ENCODE measurements around the gene VWA5B1.

VWA5B1 gene

GRCh38 chr1:20368866-20369470 is 78.3 kb downstream of the VWA5B1 start:
- FAIRE-seq = no peak

DNA sequence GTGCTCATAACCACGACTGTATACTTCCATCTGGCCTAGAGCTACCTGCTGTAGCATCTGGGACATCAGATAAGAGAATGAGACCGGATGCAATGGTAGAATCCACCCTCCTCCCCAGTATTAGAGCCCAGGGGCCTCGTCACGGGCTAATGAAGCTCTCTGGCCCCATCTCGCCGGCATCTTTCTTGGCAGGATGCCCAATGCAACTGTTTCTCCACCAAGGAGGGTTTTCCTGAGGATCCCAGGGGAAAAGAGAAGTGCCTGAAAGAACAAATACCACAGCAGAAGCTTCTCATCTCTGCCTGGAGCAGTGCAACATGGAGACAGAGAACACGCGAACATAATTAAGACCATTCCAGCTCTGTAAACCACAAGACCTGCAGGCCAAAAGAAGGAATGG is 80.0 kb downstream of the VWA5B1 start:
- FAIRE-seq = no peak

GRCh38 chr1:20371411-20371810 is 80.7 kb downstream of the VWA5B1 start:
- FAIRE-seq = no peak

- FAIRE-seq = no peak
These were observed 81.2 kb downstream of the VWA5B1 start for GRCh38 chr1:20371883-20372282.

GRCh38 chr1:20372676-20373075 is 82.0 kb downstream of the VWA5B1 start:
- FAIRE-seq = no peak

GRCh38 chr1:20373286-20373685 is 82.6 kb downstream of the VWA5B1 start:
- FAIRE-seq = no peak

GRCh38 chr1:20373764-20374163 is 83.1 kb downstream of the VWA5B1 start:
- no peak for FAIRE-seq

DNA sequence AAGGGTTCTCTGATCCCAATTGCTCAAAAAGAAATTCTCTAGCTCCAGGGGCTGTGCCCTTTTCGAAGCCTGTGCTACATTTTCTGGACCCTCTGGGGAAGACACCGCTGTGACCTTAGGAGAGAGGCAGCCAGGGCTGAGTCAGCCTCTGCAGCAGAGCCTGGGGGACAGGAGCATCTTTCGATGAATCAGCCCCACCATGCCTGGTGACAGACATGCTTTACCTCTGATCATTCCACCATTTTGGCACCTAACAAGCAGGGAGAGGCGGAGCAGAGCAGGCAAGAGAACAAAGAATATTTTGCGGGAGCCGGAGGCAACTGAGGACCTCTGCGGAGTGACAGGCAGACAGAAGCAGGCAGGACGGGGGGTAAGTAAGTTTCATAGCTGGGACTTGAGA is 84.9 kb downstream of the VWA5B1 start:
- FAIRE-seq = no peak

DNA sequence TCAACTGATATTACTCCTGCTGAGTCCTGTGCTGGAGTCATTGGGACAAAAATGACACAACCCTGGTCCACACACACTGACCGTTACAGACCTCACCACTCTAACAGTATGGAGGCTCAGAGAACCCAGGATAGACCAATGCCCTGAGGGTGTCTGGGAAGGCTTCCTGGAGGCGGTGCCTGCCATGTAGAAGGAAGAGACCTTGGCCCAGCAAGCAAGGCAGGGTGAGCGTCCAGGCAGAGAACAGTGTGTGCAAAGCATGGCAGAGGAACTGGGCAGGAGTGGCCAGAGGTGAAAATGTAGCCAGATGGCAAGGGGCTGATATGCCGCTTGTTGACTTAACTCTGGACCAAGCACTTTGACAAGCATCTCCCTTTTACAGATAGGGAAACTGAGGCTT is 85.5 kb downstream of the VWA5B1 start:
- no peak for FAIRE-seq

DNA sequence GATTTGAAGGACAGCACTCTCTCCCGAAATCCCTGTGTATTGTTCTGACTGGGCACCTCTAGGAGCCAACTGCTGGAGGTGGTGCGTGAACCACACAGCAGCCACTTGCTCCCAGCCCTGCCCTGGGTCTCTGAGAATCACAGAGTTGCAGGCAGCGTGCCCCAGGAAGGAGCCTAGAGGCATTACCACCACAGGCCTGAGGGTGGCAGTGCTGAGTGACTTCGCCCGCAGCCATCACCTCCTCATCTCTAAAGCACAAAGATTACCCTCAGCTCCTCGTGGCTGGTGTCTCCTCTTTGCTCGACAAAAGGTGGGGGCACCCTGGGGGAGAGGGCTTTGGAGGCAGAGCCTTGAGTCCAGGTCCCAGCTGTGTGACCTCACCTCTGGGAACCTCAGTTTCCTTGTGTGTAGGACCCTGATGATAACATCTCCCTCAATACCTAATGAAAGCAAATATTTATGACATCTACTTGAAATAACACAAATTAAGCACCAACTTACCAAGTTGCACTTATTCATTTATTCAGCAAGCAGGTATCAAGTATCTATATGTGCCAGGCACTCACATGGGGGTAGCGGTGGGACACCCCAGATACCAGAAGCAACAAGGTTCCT is 86.3 kb downstream of the VWA5B1 start:
- no peak for FAIRE-seq

GRCh38 chr1:20377516-20378270 is 87.0 kb downstream of the VWA5B1 start:
- FAIRE-seq = no peak

DNA sequence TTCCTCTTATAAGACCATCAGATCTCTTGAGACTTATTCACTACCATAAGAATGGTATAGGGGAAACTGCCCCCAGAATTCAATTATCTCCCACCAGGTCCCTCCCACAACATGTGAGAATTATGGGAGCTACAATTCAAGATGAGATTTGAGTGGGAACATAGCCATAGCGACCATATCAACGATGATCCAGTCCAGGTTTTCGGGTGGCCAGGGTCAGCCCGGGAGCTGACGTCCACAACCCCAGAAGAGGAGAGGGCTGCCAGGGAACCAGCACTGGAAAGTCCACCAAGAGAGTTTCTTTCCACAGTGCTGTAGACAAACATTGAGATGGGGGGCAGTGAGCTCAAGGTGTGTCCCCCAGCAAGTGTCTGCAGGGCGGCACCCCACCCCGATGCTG is 88.4 kb downstream of the VWA5B1 start:
- no peak for FAIRE-seq

- FAIRE-seq = no peak
These were observed 89.5 kb downstream of the VWA5B1 start for GRCh38 chr1:20380175-20380574.

GRCh38 chr1:20380616-20381035 is 90.0 kb downstream of the VWA5B1 start:
- FAIRE-seq = no peak

GRCh38 chr1:20381045-20381641 is 90.5 kb downstream of the VWA5B1 start:
- FAIRE-seq = no peak

GRCh38 chr1:20381961-20382360 is 91.3 kb downstream of the VWA5B1 start:
- FAIRE-seq = no peak

DNA sequence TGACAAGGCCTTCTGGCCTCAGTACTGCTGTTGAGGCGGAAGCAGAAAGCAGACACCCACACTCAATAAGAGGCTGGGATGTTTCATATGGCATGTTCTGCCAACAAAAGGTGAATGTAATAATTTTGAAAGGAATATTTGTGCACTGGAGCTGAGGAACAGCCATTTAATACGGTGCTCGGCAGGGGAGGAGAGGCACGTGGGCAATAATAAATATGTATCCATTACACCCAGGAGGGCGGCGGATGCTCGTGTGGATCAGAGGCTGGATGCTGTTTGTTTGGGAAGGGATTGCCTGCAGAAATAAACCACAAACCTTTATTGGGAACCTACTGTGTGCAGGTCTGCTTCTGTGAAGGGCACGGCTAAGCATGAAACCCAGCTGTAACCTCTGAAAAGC is 92.0 kb downstream of the VWA5B1 start:
- FAIRE-seq = no peak

- FAIRE-seq = no peak
These were observed 93.0 kb downstream of the VWA5B1 start for GRCh38 chr1:20383631-20384030.

DNA sequence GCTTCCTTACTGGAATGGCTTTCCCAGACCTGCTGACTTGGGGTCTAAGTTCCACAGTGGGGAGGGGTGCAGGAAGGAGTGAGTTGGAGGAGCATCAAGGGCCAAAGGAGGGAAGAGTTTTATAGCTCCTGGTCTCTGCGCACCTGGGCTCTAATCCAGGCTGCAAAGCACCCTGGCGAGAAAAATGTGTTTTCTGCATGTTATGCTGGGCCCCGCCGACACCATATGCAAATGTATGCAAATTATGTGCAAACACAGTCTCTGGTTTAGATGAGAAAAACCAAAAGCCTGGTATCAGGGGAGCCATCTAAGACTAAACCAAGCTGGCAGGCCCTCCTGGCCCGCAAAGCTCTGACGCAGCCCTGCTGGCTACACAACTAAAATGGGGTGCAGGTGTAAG is 95.0 kb downstream of the VWA5B1 start:
- FAIRE-seq = no peak

- FAIRE-seq = no peak
These were observed 95.8 kb downstream of the VWA5B1 start for GRCh38 chr1:20386323-20387081.

- no peak for FAIRE-seq
These were observed 98.9 kb downstream of the VWA5B1 start for GRCh38 chr1:20389571-20389970.

DNA sequence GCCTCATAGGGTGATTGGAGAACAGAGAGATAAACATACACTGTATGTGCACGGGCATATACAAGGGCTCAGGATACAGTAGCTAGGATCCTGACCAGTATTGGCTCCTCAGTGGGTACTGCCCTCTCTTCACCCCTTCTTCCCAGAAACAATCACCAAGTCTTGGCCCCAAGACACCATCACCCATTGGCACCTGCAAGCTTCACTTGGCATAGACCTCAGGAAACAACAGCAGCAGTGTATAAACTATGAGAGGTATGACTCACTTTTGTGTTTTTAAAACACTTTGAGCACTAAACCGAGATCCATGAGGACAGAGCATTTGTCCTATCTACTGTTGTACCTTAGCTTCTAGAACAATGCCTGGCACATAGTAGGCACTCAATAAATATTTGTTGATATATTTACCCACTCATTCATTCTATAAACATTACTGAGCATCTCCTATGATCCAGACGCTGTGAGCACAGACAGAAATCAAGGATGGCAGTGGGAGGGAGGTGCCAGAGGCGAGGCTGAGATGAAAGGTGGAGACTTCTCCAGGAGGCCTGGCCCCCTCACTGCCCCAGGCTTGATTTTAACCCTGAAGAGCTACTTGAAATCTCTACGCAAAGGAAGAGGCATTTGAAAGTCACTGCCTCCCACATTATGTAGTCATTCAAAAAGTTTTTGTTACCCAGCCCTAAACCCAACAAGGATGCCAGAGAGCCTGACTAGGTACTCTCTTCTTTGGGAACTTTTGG is 100.1 kb downstream of the VWA5B1 start:
- no peak for FAIRE-seq

Data from colon (tissue), 2 donors.